A172 (cell line): Measurements from ENCODE around the gene TPSAB1. TPM values are rescaled to one million over a fixed set of nuclear protein-coding genes. Genes with fewer than 3 reads are reported as not detected.
"Not testable (repeated sequence)": the region's sequence is repeated elsewhere in the genome, so short reads cannot be mapped to it uniquely, and the experiment has no call there.

Source experiments
- DNase-seq: peaks from one replicate; pipeline ENCODE4 v3.0.0-alpha.2; 2015; ENCODE audit warnings: low spot score
- total RNA-seq: library from RNA; depleted of rRNA; stranded (reverse); fragments of >200 nt; shearing (Covaris generic); gene quantifications from 2 replicates; pipeline ENCODE4 v1.2.3, GENCODE V29; 2014; rRNA removed

The TPSAB1 gene
- total RNA-seq = 2.1 and 4.0 TPM in 2 replicates

- DNase-seq = not testable (repeated sequence)
Observed at GRCh38 chr16:1240436-1240835, at the start of gene TPSAB1. TPSAB1 (plus strand) TSS chr16:1240705; CDS start chr16:1240939, 234 bp downstream.

- not testable (repeated sequence) for DNase-seq
Observed at GRCh38 chr16:1190789-1191188, 49.7 kb upstream of the TPSAB1 start.

GRCh38 chr16:1192384-1193073 is 48.0 kb upstream of the TPSAB1 start:
- no peak for DNase-seq

GRCh38 chr16:1193143-1193824 is 47.2 kb upstream of the TPSAB1 start:
- DNase-seq = no peak

- DNase-seq = no peak
Observed at GRCh38 chr16:1193825-1194581, 46.5 kb upstream of the TPSAB1 start.

GRCh38 chr16:1194665-1195392 is 45.7 kb upstream of the TPSAB1 start:
- DNase-seq = no peak

GRCh38 chr16:1195393-1195666 is 45.2 kb upstream of the TPSAB1 start:
- DNase-seq = no peak

GRCh38 chr16:1196494-1196893 is 44.0 kb upstream of the TPSAB1 start:
- DNase-seq = no peak

GRCh38 chr16:1197237-1197866 is 43.2 kb upstream of the TPSAB1 start:
- DNase-seq = no peak

- no peak for DNase-seq
Observed at GRCh38 chr16:1198194-1198593, 42.3 kb upstream of the TPSAB1 start.

- not testable (repeated sequence) for DNase-seq
Observed at GRCh38 chr16:1198671-1199346, 41.7 kb upstream of the TPSAB1 start.

- DNase-seq = no peak
Observed at GRCh38 chr16:1199347-1200013, 41.0 kb upstream of the TPSAB1 start.

GRCh38 chr16:1200014-1200627 is 40.4 kb upstream of the TPSAB1 start:
- DNase-seq = no peak

- no peak for DNase-seq
Observed at GRCh38 chr16:1201444-1201843, 39.1 kb upstream of the TPSAB1 start.

GRCh38 chr16:1202274-1202673 is 38.2 kb upstream of the TPSAB1 start:
- no peak for DNase-seq

GRCh38 chr16:1204933-1205332 is 35.6 kb upstream of the TPSAB1 start:
- no peak for DNase-seq

GRCh38 chr16:1206326-1206725 is 34.2 kb upstream of the TPSAB1 start:
- no peak for DNase-seq

- DNase-seq = no peak
Observed at GRCh38 chr16:1206786-1207185, 33.7 kb upstream of the TPSAB1 start.

GRCh38 chr16:1208239-1208830 is 32.2 kb upstream of the TPSAB1 start:
- DNase-seq = no peak

- DNase-seq = no peak
Observed at GRCh38 chr16:1209081-1209480, 31.4 kb upstream of the TPSAB1 start.
